Measurements from ENCODE around the gene HOXD10.

GRCh38 chr2:176136374-176137251 is 20.0 kb downstream of the HOXD10 start:
- TF ChIP-seq POLR2A (IDR thresholded peaks at IDR 0.05) (no peak), CTCF (IDR thresholded peaks at IDR 0.05) (no peak)
